Ascending aorta (tissue), 2 donors: Measurements from ENCODE around the gene CSRNP3. TPM values are rescaled to one million over a fixed set of nuclear protein-coding genes. Genes with fewer than 3 reads are reported as not detected.

Source experiments
- DNase-seq, 2 donors: peaks; one replicate each; pipeline ENCODE4 v3.0.0-alpha.2; 2019; ENCODE audit warnings: low spot score in 2 of 2
- H3K27ac ChIP-seq, 2 donors: fragments of 200-600 bp; sonication (generic); one replicate each; pipeline ENCODE4 v1.5.1; 2016 to 2017; ENCODE audit warnings: mild to moderate bottlenecking in 1 of 2
- H3K27me3 ChIP-seq: fragments of 200-600 bp; sonication (generic); one replicate; pipeline ENCODE4 v1.5.1; 2017
- H3K36me3 ChIP-seq, 2 donors: fragments of 200-600 bp; sonication (generic); one replicate each; pipeline ENCODE4 v1.5.1; 2016
- H3K4me1 ChIP-seq, 2 donors: fragments of 200-600 bp; sonication (generic); one replicate each; pipeline ENCODE4 v1.5.1; 2016 to 2017; ENCODE audit warnings: mild to moderate bottlenecking in 1 of 2
- H3K4me3 ChIP-seq, 2 donors: fragments of 200-600 bp; sonication (generic); one replicate each; pipeline ENCODE4 v1.5.1; 2016 to 2017; ENCODE audit warnings: mild to moderate bottlenecking in 1 of 2
- H3K9me3 ChIP-seq, 2 donors: fragments of 200-600 bp; sonication (generic); one replicate each; pipeline ENCODE4 v1.5.1; 2016
- CTCF ChIP-seq, 3 experiments: fragments of 200-600 bp in 2 of 3; fragments of 450-650 bp in 1 of 3; sonication (generic) in 2 of 3; IDR thresholded peaks; one replicate each; pipeline ENCODE4 v1.5.1; 2016 to 2019; ENCODE audit warnings: antibody characterized with exemption in 3 of 3, mild to moderate bottlenecking in 1 of 3, moderate library complexity in 1 of 3
- intact Hi-C: fragments of 100-400 bp; cut with DNase I; formaldehyde crosslinking; loops from one replicate; pipeline ENCODE4 v1.15.1; 2023
- total RNA-seq: library from RNA; depleted of rRNA; stranded (reverse); fragments of >200 nt; gene quantifications from one replicate; pipeline ENCODE4 v1.1.0, GENCODE V29; 2016

Gene CSRNP3
- total RNA-seq, 1 donor from 2014 or later: 2.8 TPM

GRCh38 chr2:165505514-165505913, 36.0 kb downstream of the CSRNP3 start:
- no peak for TF ChIP-seq CTCF (IDR thresholded peaks at IDR 0.05)
- no peak for DNase-seq
- Histone ChIP-seq H3K27me3 (no peaks in the 10 kb centered on the region), H3K4me1 (no peaks in the 10 kb centered on the region), H3K27ac (no peak overlapping the region), H3K36me3 (no peaks in the 10 kb centered on the region), H3K4me3 (no peak overlapping the region), H3K9me3 (no peaks in the 10 kb centered on the region)
- intact Hi-C loops: no loop called here

- no peaks in the 10 kb centered on the region for H3K4me1 ChIP-seq
- no peaks in the 10 kb centered on the region for H3K27me3 ChIP-seq
- no peak for TF ChIP-seq CTCF (IDR thresholded peaks at IDR 0.05)
- intact Hi-C loops: no loop called here
- no peaks in the 10 kb centered on the region for H3K36me3 ChIP-seq
- H3K9me3 ChIP-seq: no peaks in the 10 kb centered on the region
- no peak overlapping the region for H3K4me3 ChIP-seq
- H3K27ac ChIP-seq: no peak overlapping the region
- DNase-seq: no peak
Measured at GRCh38 chr2:165508927-165509326, 39.4 kb downstream of the CSRNP3 start.

GRCh38 chr2:165513479-165513878, 44.0 kb downstream of the CSRNP3 start:
- no peak for TF ChIP-seq CTCF (IDR thresholded peaks at IDR 0.05)
- Histone ChIP-seq H3K9me3 (no peaks in the 10 kb centered on the region), H3K4me3 (no peak overlapping the region), H3K27ac (no peak overlapping the region), H3K27me3 (no peaks in the 10 kb centered on the region), H3K36me3 (no peaks in the 10 kb centered on the region), H3K4me1 (no peaks in the 10 kb centered on the region)
- intact Hi-C loops: no loop called here
- DNase-seq: no peak

GRCh38 chr2:165518611-165519010, 49.1 kb downstream of the CSRNP3 start:
- H3K36me3 ChIP-seq: no peaks in the 10 kb centered on the region
- H3K4me1 ChIP-seq: no peaks in the 10 kb centered on the region
- intact Hi-C loops: no loop called here
- no peak for TF ChIP-seq CTCF (IDR thresholded peaks at IDR 0.05)
- no peak overlapping the region for H3K27ac ChIP-seq
- no peaks in the 10 kb centered on the region for H3K9me3 ChIP-seq
- no peak for DNase-seq
- no peaks in the 10 kb centered on the region for H3K27me3 ChIP-seq
- no peak overlapping the region for H3K4me3 ChIP-seq

GRCh38 chr2:165522719-165523118, 53.2 kb downstream of the CSRNP3 start:
- intact Hi-C loops: no loop called here
- no peaks in the 10 kb centered on the region for H3K27me3 ChIP-seq
- H3K27ac ChIP-seq: no peak overlapping the region
- DNase-seq: no peak
- no peak for TF ChIP-seq CTCF (IDR thresholded peaks at IDR 0.05)
- H3K4me1 ChIP-seq: no peaks in the 10 kb centered on the region
- no peaks in the 10 kb centered on the region for H3K36me3 ChIP-seq
- no peaks in the 10 kb centered on the region for H3K9me3 ChIP-seq
- H3K4me3 ChIP-seq: no peak overlapping the region

GRCh38 chr2:165524720-165525119, 55.2 kb downstream of the CSRNP3 start:
- intact Hi-C loops: no loop called here
- no peaks in the 10 kb centered on the region for H3K4me1 ChIP-seq
- H3K4me3 ChIP-seq: no peak overlapping the region
- DNase-seq: no peak
- H3K9me3 ChIP-seq: peaks cover 0 to 5% of the 10 kb centered on the region in 2 donors
- no peak overlapping the region for H3K27ac ChIP-seq
- H3K36me3 ChIP-seq: no peaks in the 10 kb centered on the region
- no peak for TF ChIP-seq CTCF (IDR thresholded peaks at IDR 0.05)
- no peaks in the 10 kb centered on the region for H3K27me3 ChIP-seq
